HepG2 (cell line): ENCODE measurements around the gene GPR61. TPM values are rescaled to one million over a fixed set of nuclear protein-coding genes. Genes with fewer than 3 reads are reported as not detected.

Source experiments
- ATAC-seq: fragments of 200-7000 bp; cut with Tn5 transposase; 3 replicates; pipeline ENCODE4 v1.9.1; 2020; ENCODE audit warnings: mild to moderate bottlenecking, moderate library complexity
- BruUV-seq: library from RNA; stranded (reverse); fragments of 400-500 nt; replicated peaks from 2 replicates; lab custom pipeline; 2021; lab: Mats Ljungman, UMichigan
- CTCF ChIA-PET: fragments of 300-600 bp; formaldehyde crosslinking; extraction: SDS; loops from one replicate; lab custom pipeline; 2021; ENCODE audit warnings: low total read pairs, inconsistent platforms, low intra/inter-chr PET ratio; lab: Yijun Ruan, JAX
- POLR2A ChIA-PET: fragments of 350-600 bp; sonication (Branson Sonifier 250); formaldehyde crosslinking; loops from one replicate; lab custom pipeline; 2020; ENCODE audit warnings: antibody characterized with exemption, inconsistent platforms; lab: Yijun Ruan, JAX
- DNase-seq: peaks from one replicate; pipeline ENCODE4 v3.0.0-alpha.2; 2015; ENCODE audit warnings: low spot score
- FAIRE-seq: peaks from 3 replicates; lab custom pipeline; 2011; peaks lifted over from hg19 to GRCh38; lab: Jason Lieb, UNC
- H2AFZ ChIP-seq: one replicate; pipeline ENCODE4 v1.6.1; 2011; ENCODE audit warnings: low read length, inconsistent platforms
- H3K27ac ChIP-seq: fragments of 300-600 bp; 3 replicates; pipeline ENCODE4 v1.8.0; 2011; ENCODE audit warnings: mixed run types, mild to moderate bottlenecking, mixed read lengths, low read length, inconsistent platforms; ENCODE audit not compliant: insufficient read depth; ENCODE audit errors: extremely low read length
- H3K27me3 ChIP-seq, 2 experiments: fragments of 200-600 bp in 1 of 2; 2 replicates in 1 of 2; 3 replicates in 1 of 2; pipeline versions ENCODE4 v1.6.0 to v1.8.0; 2011; ENCODE audit warnings: low read length in 2 of 2, mild to moderate bottlenecking in 2 of 2, moderate library complexity in 2 of 2, inconsistent platforms in 1 of 2; ENCODE audit not compliant: insufficient read depth in 2 of 2, control insufficient read depth in 1 of 2
- H3K36me3 ChIP-seq, 2 experiments: fragments of 200-600 bp in 1 of 2; replicated peaks in 1 of 2; 2 replicates in 1 of 2; 3 replicates in 1 of 2; pipeline versions ENCODE4 v1.5.1 to v1.8.0; 2011; ENCODE audit warnings: low read length in 2 of 2, inconsistent platforms in 1 of 2; ENCODE audit not compliant: insufficient read depth in 2 of 2, control insufficient read depth in 1 of 2
- H3K4me1 ChIP-seq: 2 replicates; pipeline ENCODE4 v1.5.1; 2012; ENCODE audit warnings: low read length, inconsistent platforms; ENCODE audit not compliant: insufficient read depth
- H3K4me2 ChIP-seq: 2 replicates; pipeline ENCODE4 v1.6.0; 2011; ENCODE audit warnings: low read depth, low read length, inconsistent platforms
- H3K4me3 ChIP-seq, 3 experiments: fragments of 200-600 bp in 1 of 3; sonication (generic), shearing (Covaris generic) in 1 of 3; replicated peaks in 1 of 3; 2 replicates each; pipeline ENCODE4 v1.5.1; 2011 to 2016; ENCODE audit warnings: low read length in 3 of 3, inconsistent platforms in 2 of 3, low read depth in 2 of 3, mild to moderate bottlenecking in 2 of 3, control low read depth in 1 of 3, mixed read lengths in 1 of 3; ENCODE audit not compliant: insufficient read depth in 1 of 3
- H3K79me2 ChIP-seq: one replicate; pipeline ENCODE4 v1.6.1; 2011; ENCODE audit warnings: low read length, inconsistent platforms; ENCODE audit not compliant: insufficient read depth
- H3K9ac ChIP-seq: 2 replicates; pipeline ENCODE4 v1.6.0; 2011; ENCODE audit warnings: mild to moderate bottlenecking, low read depth, low read length, inconsistent platforms; ENCODE audit not compliant: insufficient read depth
- H3K9me3 ChIP-seq: 2 replicates; pipeline ENCODE4 v1.5.1; 2012; ENCODE audit warnings: mild to moderate bottlenecking, low read length
- H4K20me1 ChIP-seq: 2 replicates; pipeline ENCODE4 v1.6.0; 2011; ENCODE audit warnings: inconsistent platforms, mild to moderate bottlenecking, low read length, moderate library complexity; ENCODE audit not compliant: insufficient read depth
- ATF3 ChIP-seq: sonication (generic); formaldehyde crosslinking; IDR thresholded peaks from 2 replicates; pipeline ENCODE4 v1.4.0; 2020; ENCODE audit warnings: missing genetic modification reagents
- FOXP1 ChIP-seq, 2 experiments: fragments of 450-650 bp in 1 of 2; IDR thresholded peaks; 2 replicates each; pipeline ENCODE4 v1.6.1; 2017 to 2018; ENCODE audit warnings: antibody characterized with exemption in 1 of 2
- ISL2 ChIP-seq: sonication (generic); formaldehyde crosslinking; IDR thresholded peaks from 2 replicates; pipeline ENCODE4 v1.5.0; 2020; ENCODE audit warnings: missing genetic modification reagents
- MXI1 ChIP-seq: IDR thresholded peaks from 3 replicates; pipeline ENCODE4 v1.6.1; 2012; ENCODE audit warnings: low read depth, low read length, inconsistent platforms, borderline replicate concordance
- RBM39 ChIP-seq: fragments of 200-400 bp; formaldehyde crosslinking; IDR thresholded peaks from one replicate; pipeline ENCODE4 v1.6.1; 2018; ENCODE audit warnings: antibody characterized with exemption, mild to moderate bottlenecking, low read depth, low read length; ENCODE audit not compliant: poor library complexity, severe bottlenecking
- SNAPC4 ChIP-seq: sonication (generic); formaldehyde crosslinking; IDR thresholded peaks from 2 replicates; pipeline ENCODE4 v1.4.0; 2020; ENCODE audit warnings: mild to moderate bottlenecking, missing genetic modification reagents
- ZBTB7B ChIP-seq: sonication (generic); formaldehyde crosslinking; IDR thresholded peaks from 2 replicates; pipeline ENCODE4 v1.4.0; 2020; ENCODE audit warnings: missing genetic modification reagents
- ZFP36 ChIP-seq: fragments of 150-350 bp; IDR thresholded peaks from 2 replicates; pipeline ENCODE4 v1.6.1; 2018; ENCODE audit warnings: borderline replicate concordance, low read length, low read depth; ENCODE audit not compliant: partially characterized antibody
- ZNF709 ChIP-seq: sonication (generic); formaldehyde crosslinking; IDR thresholded peaks from 2 replicates; pipeline ENCODE4 v1.5.0; 2020; ENCODE audit warnings: mild to moderate bottlenecking, missing genetic modification reagents
- WGBS: methylation state at CpG from one replicate; pipeline ENCODE4 v1.1.6; 2017; ENCODE audit warnings: low lambda C conversion rate; 5-methylcytosine and 5-hydroxymethylcytosine counted together
- in situ Hi-C: cut with HindIII; loops from 2 replicates; pipeline ENCODE4 v1.10.0; 2017; ENCODE audit warnings: low pct_unique_long_range_greater_than_20kb; ENCODE audit not compliant: extremely low pct_ligation_motif_present
- intact Hi-C: fragments of 100-400 bp; cut with micrococcal nuclease; formaldehyde crosslinking; loops from one replicate; pipeline ENCODE4 v1.10.0; 2022; ENCODE audit not compliant: unreplicated experiment
- polyA plus RNA-seq, 8 experiments: library from polyadenylated mRNA; depleted of rRNA in 3 of 8; stranded (reverse) in 7 of 8; unstranded in 1 of 8; fragments of >200 nt; fragmentation: Illumina TruSeq in 4 of 8; extraction: Trizol in 4 of 8; gene quantifications; 2 replicates each; pipeline versions ENCODE4 v1.2.1 to v1.2.3, GENCODE V29; 2011 to 2016; ENCODE audit warnings: low read depth in 4 of 8, missing spikeins in 1 of 8, mixed read lengths in 1 of 8; ENCODE audit not compliant: insufficient read depth in 1 of 8
- small RNA-seq, 3 experiments: library from RNA; depleted of rRNA; stranded (forward); fragments of <200 nt; gene quantifications; one replicate each; pipeline ENCODE3, GENCODE V24; 2012; ENCODE audit warnings: low read depth in 2 of 3, low replicate concordance in 1 of 3; ENCODE audit not compliant: insufficient read length in 3 of 3, insufficient read depth in 2 of 3
- total RNA-seq, 5 experiments: library from RNA; depleted of rRNA; stranded (reverse); fragments of >200 nt; fragmentation: Illumina TruSeq; extraction: Trizol; gene quantifications; 2 replicates each; pipeline ENCODE4 v1.2.3, GENCODE V29; 2016; ENCODE audit warnings: low read depth in 1 of 5

GPR61 gene
- total and polyA plus RNA-seq, 2 of the 13 experiments (the other 11 are each of a cell fraction or from before 2014, with no cell fraction given), result not detected

- DNase-seq, result no peak
- H4K20me1 ChIP-seq, result no peaks in the 10 kb centered on the region
- no peaks in the 10 kb centered on the region for H3K9me3 ChIP-seq
- ChIA-PET CTCF (interaction anchor here (0.7 kb wide), 1 partner anchor 105 kb away, joined by 3 read pairs; no protein-coding TSS in a partner anchor), POLR2A (no interaction called here)
- no peak for FAIRE-seq
- no TSS peak for BruUV-seq
- H2AFZ ChIP-seq, result no peak overlapping the region
- no peak overlapping the region for H3K4me3 ChIP-seq
- no peak overlapping the region for H3K27ac ChIP-seq
- H3K4me2 ChIP-seq, result no peak overlapping the region
- H3K36me3 ChIP-seq, result peaks cover 9 to 30% of the 10 kb centered on the region in 2 experiments
- 95% methylated on average over 2 of the region's 2 CpGs for WGBS
- in situ Hi-C loops, result no loop called here
- no peaks in the 10 kb centered on the region for H3K79me2 ChIP-seq
- ATAC-seq, result no peak
- H3K27me3 ChIP-seq, result no peaks in the 10 kb centered on the region
- intact Hi-C loops, result no loop called here
- 0 out of 2 replicates have a peak, but pooled peaks cover 7% of the 10 kb centered on the region for H3K4me1 ChIP-seq
- TF ChIP-seq ZNF709 (CRISPR knock-in tag) (no peak), ISL2 (CRISPR knock-in tag) (no peak), ZBTB7B (CRISPR knock-in tag) (no peak), FOXP1 (IDR thresholded peaks at IDR 0.05) (no peak), FOXP1 (CRISPR knock-in tag; IDR thresholded peaks at IDR 0.05) (no peak), MXI1 (no peak), ZFP36 (no peak), ATF3 (no peak), RBM39 (no peak), SNAPC4 (CRISPR knock-in tag) (no peak)
- H3K9ac ChIP-seq, result no peak overlapping the region
Observed at GRCh38 chr1:109595531-109595930, 55.9 kb downstream of the GPR61 start.

Small RNA genes lying within 50 kb of the gene (small RNA-seq; reads per million reads assigned to genes)
- 0.41 to 9.7 (median 4.2) reads per million in 3 experiments for gene RNU6V

Other genes starting within 250 kb of the GPR61 start
- 3.8 and 5.7 TPM in 2 replicates for gene MYBPHL, start 232.9 kb upstream of the GPR61 start, total RNA-seq (2016; rRNA removed; fragmentation: Illumina TruSeq; extraction: Trizol)
- gene MYBPHL, start 232.9 kb upstream of the GPR61 start, polyA plus RNA-seq (2011; rRNA removed), result 3.7 and 6.1 TPM in 2 replicates
- gene SORT1, start 142.0 kb upstream of the GPR61 start, total RNA-seq (2016; rRNA removed; fragmentation: Illumina TruSeq; extraction: Trizol), result 32.4 and 35.3 TPM in 2 replicates
- gene SORT1, start 142.0 kb upstream of the GPR61 start, polyA plus RNA-seq (2011; rRNA removed), result 79.7 and 93.0 TPM in 2 replicates
- 169 and 261 TPM in 2 replicates for gene PSMA5, start 113.4 kb upstream of the GPR61 start, total RNA-seq (2016; rRNA removed; fragmentation: Illumina TruSeq; extraction: Trizol)
- gene PSMA5, start 113.4 kb upstream of the GPR61 start, polyA plus RNA-seq (2011; rRNA removed), result 116 and 140 TPM in 2 replicates
- gene SYPL2, start 73.3 kb upstream of the GPR61 start, total RNA-seq (2016; rRNA removed; fragmentation: Illumina TruSeq; extraction: Trizol), result 0.24 and 0.25 TPM in 2 replicates
- gene SYPL2, start 73.3 kb upstream of the GPR61 start, polyA plus RNA-seq (2011; rRNA removed), result 0.17 and 0.35 TPM in 2 replicates
- 1.3 and 2.7 TPM in 2 replicates for gene ATXN7L2, start 56.0 kb upstream of the GPR61 start, total RNA-seq (2016; rRNA removed; fragmentation: Illumina TruSeq; extraction: Trizol)
- gene ATXN7L2, start 56.0 kb upstream of the GPR61 start, polyA plus RNA-seq (2011; rRNA removed), result 2.8 and 3.0 TPM in 2 replicates
- gene CYB561D1, start 45.8 kb upstream of the GPR61 start, total RNA-seq (2016; rRNA removed; fragmentation: Illumina TruSeq; extraction: Trizol), result 3.9 and 4.1 TPM in 2 replicates
- gene CYB561D1, start 45.8 kb upstream of the GPR61 start, polyA plus RNA-seq (2011; rRNA removed), result 3.9 and 4.5 TPM in 2 replicates
- 1.00 and 1.3 TPM in 2 replicates for gene AMIGO1, start 30.1 kb upstream of the GPR61 start, total RNA-seq (2016; rRNA removed; fragmentation: Illumina TruSeq; extraction: Trizol)
- gene AMIGO1, start 30.1 kb upstream of the GPR61 start, polyA plus RNA-seq (2011; rRNA removed), result 0.40 and 0.85 TPM in 2 replicates
- 9.0 and 11.0 TPM in 2 replicates for gene GNAI3, start 8.7 kb downstream of the GPR61 start, total RNA-seq (2016; rRNA removed; fragmentation: Illumina TruSeq; extraction: Trizol)
- 3.2 and 4.3 TPM in 2 replicates for gene GNAI3, start 8.7 kb downstream of the GPR61 start, polyA plus RNA-seq (2011; rRNA removed)
- 0.20 and 0.24 TPM in 2 replicates for gene GNAT2, start 79.7 kb downstream of the GPR61 start, total RNA-seq (2016; rRNA removed; fragmentation: Illumina TruSeq; extraction: Trizol)
- 0.08 TPM in 1 of 2 replicates, not detected in the other for gene GNAT2, start 79.7 kb downstream of the GPR61 start, polyA plus RNA-seq (2011; rRNA removed)
- gene AMPD2, start 80.0 kb downstream of the GPR61 start, total RNA-seq (2016; rRNA removed; fragmentation: Illumina TruSeq; extraction: Trizol), result 35.4 and 62.3 TPM in 2 replicates
- 82.0 and 101 TPM in 2 replicates for gene AMPD2, start 80.0 kb downstream of the GPR61 start, polyA plus RNA-seq (2011; rRNA removed)
- gene GSTM4, start 116.2 kb downstream of the GPR61 start, total RNA-seq (2016; rRNA removed; fragmentation: Illumina TruSeq; extraction: Trizol), result 25.3 and 30.6 TPM in 2 replicates
- gene GSTM4, start 116.2 kb downstream of the GPR61 start, polyA plus RNA-seq (2011; rRNA removed), result 36.7 and 40.8 TPM in 2 replicates
- gene GSTM2, start 128.2 kb downstream of the GPR61 start, total RNA-seq (2016; rRNA removed; fragmentation: Illumina TruSeq; extraction: Trizol), result 6.5 and 7.0 TPM in 2 replicates
- 15.0 and 17.0 TPM in 2 replicates for gene GSTM2, start 128.2 kb downstream of the GPR61 start, polyA plus RNA-seq (2011; rRNA removed)
- not detected in 2 replicates for gene GSTM1, start 147.9 kb downstream of the GPR61 start, total RNA-seq (2016; rRNA removed; fragmentation: Illumina TruSeq; extraction: Trizol)
- 0.42 and 0.55 TPM in 2 replicates for gene GSTM1, start 147.9 kb downstream of the GPR61 start, polyA plus RNA-seq (2011; rRNA removed)
- gene GSTM5, start 172.4 kb downstream of the GPR61 start, total RNA-seq (2016; rRNA removed; fragmentation: Illumina TruSeq; extraction: Trizol), result not detected in 2 replicates
- not detected in 2 replicates for gene GSTM5, start 172.4 kb downstream of the GPR61 start, polyA plus RNA-seq (2011; rRNA removed)
- gene GSTM3, start 201.2 kb downstream of the GPR61 start, total RNA-seq (2016; rRNA removed; fragmentation: Illumina TruSeq; extraction: Trizol), result 127 and 150 TPM in 2 replicates
- gene GSTM3, start 201.2 kb downstream of the GPR61 start, polyA plus RNA-seq (2011; rRNA removed), result 124 and 142 TPM in 2 replicates
- 7.6 and 18.2 TPM in 2 replicates for gene EPS8L3, start 224.1 kb downstream of the GPR61 start, total RNA-seq (2016; rRNA removed; fragmentation: Illumina TruSeq; extraction: Trizol)
- gene EPS8L3, start 224.1 kb downstream of the GPR61 start, polyA plus RNA-seq (2011; rRNA removed), result 106 and 127 TPM in 2 replicates